OCI-LY1 (cell line): ENCODE measurements around the gene SLAMF8.

Source experiments
- H2AFZ ChIP-seq: fragments of 200-600 bp; sonication (generic), shearing (Covaris generic); 2 replicates; pipeline ENCODE4 v1.6.0; 2014; ENCODE audit warnings: antibody characterized with exemption, mild to moderate bottlenecking, low read length
- H3F3A ChIP-seq: fragments of 200-600 bp; sonication (generic), shearing (Covaris generic); 2 replicates; pipeline ENCODE4 v1.6.0; 2014; ENCODE audit warnings: mild to moderate bottlenecking, antibody characterized with exemption, low read length, moderate library complexity; ENCODE audit not compliant: insufficient read depth
- H3K27ac ChIP-seq: fragments of 200-600 bp; sonication (generic); 2 replicates; pipeline ENCODE4 v1.5.1; 2014; ENCODE audit warnings: low read length, mixed run types, mild to moderate bottlenecking, low read depth; ENCODE audit not compliant: poor library complexity, severe bottlenecking
- H3K27me3 ChIP-seq: fragments of 200-600 bp; sonication (generic); 2 replicates; pipeline ENCODE4 v1.6.0; 2014; ENCODE audit warnings: antibody characterized with exemption, mild to moderate bottlenecking, low read length, moderate library complexity; ENCODE audit not compliant: insufficient read depth
- H3K36me3 ChIP-seq: fragments of 200-600 bp; sonication (generic); 2 replicates; pipeline ENCODE4 v1.6.1; 2014; ENCODE audit warnings: mild to moderate bottlenecking, antibody characterized with exemption, low read length, moderate library complexity, mixed read lengths; ENCODE audit not compliant: insufficient read depth
- H3K4me1 ChIP-seq: fragments of 200-600 bp; sonication (generic); 2 replicates; pipeline ENCODE4 v1.5.1; 2014; ENCODE audit warnings: mild to moderate bottlenecking, low read length, moderate library complexity; ENCODE audit not compliant: insufficient read depth, severe bottlenecking
- H3K4me2 ChIP-seq: fragments of 200-600 bp; sonication (generic), shearing (Covaris generic); 2 replicates; pipeline ENCODE4 v1.6.1; 2014; ENCODE audit warnings: low read length
- H3K4me3 ChIP-seq: fragments of 200-600 bp; sonication (generic); 2 replicates; pipeline ENCODE4 v1.5.1; 2014; ENCODE audit warnings: low read length, low read depth, mild to moderate bottlenecking, mixed read lengths; ENCODE audit not compliant: poor library complexity, severe bottlenecking
- H3K79me2 ChIP-seq: fragments of 200-600 bp; shearing (Covaris generic); 2 replicates; pipeline ENCODE4 v1.6.1; 2016; ENCODE audit warnings: mixed run types, low read length, mixed read lengths; ENCODE audit not compliant: insufficient read depth
- H3K9ac ChIP-seq: fragments of 200-600 bp; sonication (generic), shearing (Covaris generic); 2 replicates; pipeline ENCODE4 v1.6.1; 2014; ENCODE audit warnings: mild to moderate bottlenecking, low read length, mixed read lengths
- H3K9me2 ChIP-seq: fragments of 200-600 bp; sonication (generic), shearing (Covaris generic); 2 replicates; pipeline ENCODE4 v1.6.1; 2014; ENCODE audit warnings: low read depth, mild to moderate bottlenecking, low read length, mixed read lengths
- H3K9me3 ChIP-seq: fragments of 200-600 bp; shearing (Covaris generic); 2 replicates; pipeline ENCODE4 v1.6.1; 2014; ENCODE audit warnings: low read length, mixed read lengths
- H4K20me1 ChIP-seq: fragments of 200-600 bp; sonication (generic), shearing (Covaris generic); 2 replicates; pipeline ENCODE4 v1.6.0; 2016; ENCODE audit warnings: mild to moderate bottlenecking, low read length; ENCODE audit not compliant: insufficient read depth
- EZH2 ChIP-seq: fragments of 200-600 bp; sonication (generic), shearing (Covaris generic); IDR thresholded peaks from 2 replicates; pipeline ENCODE4 v1.8.0; 2017; ENCODE audit warnings: borderline replicate concordance, mixed run types, mild to moderate bottlenecking, antibody characterized with exemption, low read length, moderate library complexity, mixed read lengths
- TF ChIP-seq, protein P1 (sequence below): fragments of 200-600 bp; sonication (generic), shearing (Covaris generic); IDR thresholded peaks from 2 replicates; pipeline ENCODE4 v1.5.1; 2017; ENCODE audit warnings: mild to moderate bottlenecking, antibody characterized with exemption, low read length, moderate library complexity, mixed read lengths

SLAMF8 gene

DNA sequence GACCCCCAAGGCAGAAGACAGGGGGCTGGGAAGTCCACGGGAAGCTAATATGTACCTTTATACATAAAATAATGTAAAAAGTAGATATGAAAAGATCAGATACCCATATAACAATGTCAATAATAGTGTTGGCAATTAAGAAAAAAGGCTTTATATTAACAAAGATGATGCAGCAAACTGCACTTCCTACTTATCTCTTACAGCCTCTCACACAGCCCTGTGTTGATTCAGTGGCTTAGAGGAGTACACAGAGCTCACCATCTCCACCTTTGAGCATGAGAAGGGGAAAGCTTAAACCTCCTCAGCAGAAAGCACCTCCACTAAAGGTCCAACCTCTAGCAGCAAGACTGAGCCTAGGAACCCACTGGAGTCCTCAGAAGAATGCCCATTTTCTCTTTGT lies 42.9 kb downstream of the SLAMF8 start:
- Histone ChIP-seq H4K20me1 (no peaks in the 10 kb centered on the region), H3K27ac (no peak overlapping the region), H3K79me2 (no peaks in the 10 kb centered on the region), H3K9me2 (no peaks in the 10 kb centered on the region), H3K9me3 (no peaks in the 10 kb centered on the region), H3K9ac (no peak overlapping the region), H3K36me3 (no peaks in the 10 kb centered on the region), H3K27me3 (no peaks in the 10 kb centered on the region; the same call in 1 of the 2 replicates), H2AFZ (no peak overlapping the region), H3K4me2 (no peak overlapping the region), H3K4me1 (no peaks in the 10 kb centered on the region), H3K4me3 (no peak overlapping the region), H3F3A (no peaks in the 10 kb centered on the region)
- no peak for TF ChIP-seq EZH2
- TF ChIP-seq, protein P1, sequence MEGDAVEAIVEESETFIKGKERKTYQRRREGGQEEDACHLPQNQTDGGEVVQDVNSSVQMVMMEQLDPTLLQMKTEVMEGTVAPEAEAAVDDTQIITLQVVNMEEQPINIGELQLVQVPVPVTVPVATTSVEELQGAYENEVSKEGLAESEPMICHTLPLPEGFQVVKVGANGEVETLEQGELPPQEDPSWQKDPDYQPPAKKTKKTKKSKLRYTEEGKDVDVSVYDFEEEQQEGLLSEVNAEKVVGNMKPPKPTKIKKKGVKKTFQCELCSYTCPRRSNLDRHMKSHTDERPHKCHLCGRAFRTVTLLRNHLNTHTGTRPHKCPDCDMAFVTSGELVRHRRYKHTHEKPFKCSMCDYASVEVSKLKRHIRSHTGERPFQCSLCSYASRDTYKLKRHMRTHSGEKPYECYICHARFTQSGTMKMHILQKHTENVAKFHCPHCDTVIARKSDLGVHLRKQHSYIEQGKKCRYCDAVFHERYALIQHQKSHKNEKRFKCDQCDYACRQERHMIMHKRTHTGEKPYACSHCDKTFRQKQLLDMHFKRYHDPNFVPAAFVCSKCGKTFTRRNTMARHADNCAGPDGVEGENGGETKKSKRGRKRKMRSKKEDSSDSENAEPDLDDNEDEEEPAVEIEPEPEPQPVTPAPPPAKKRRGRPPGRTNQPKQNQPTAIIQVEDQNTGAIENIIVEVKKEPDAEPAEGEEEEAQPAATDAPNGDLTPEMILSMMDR = no peak

DNA sequence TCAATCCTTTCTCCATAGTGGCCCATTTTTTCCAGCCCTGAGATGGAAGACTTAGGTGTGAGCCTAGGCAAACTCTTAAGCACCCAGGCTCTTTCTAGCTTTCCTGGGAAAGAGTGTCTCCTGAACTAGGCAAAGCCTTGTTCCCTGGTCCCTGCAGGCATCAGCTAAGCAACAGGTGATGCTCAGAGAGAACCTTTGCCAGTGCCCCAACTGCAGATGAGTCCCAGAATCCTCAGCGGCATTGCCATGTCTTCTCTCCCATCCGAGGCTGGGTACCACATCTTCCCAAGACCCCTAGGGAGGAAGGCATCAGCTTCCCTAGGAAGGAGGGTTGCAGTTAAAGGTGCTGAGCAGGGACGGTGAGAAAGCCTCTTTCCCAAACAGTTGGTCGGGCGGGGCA lies 44.0 kb downstream of the SLAMF8 start:
- Histone ChIP-seq H3K9me2 (no peaks in the 10 kb centered on the region), H2AFZ (no peak overlapping the region), H3K27ac (no peak overlapping the region), H3K4me1 (no peaks in the 10 kb centered on the region), H3F3A (no peaks in the 10 kb centered on the region), H3K4me2 (no peak overlapping the region), H3K36me3 (no peaks in the 10 kb centered on the region), H3K9ac (no peak overlapping the region), H3K4me3 (no peak overlapping the region), H3K27me3 (no peaks in the 10 kb centered on the region; the same call in 1 of the 2 replicates), H3K79me2 (no peaks in the 10 kb centered on the region), H4K20me1 (no peaks in the 10 kb centered on the region), H3K9me3 (no peaks in the 10 kb centered on the region)
- TF ChIP-seq EZH2 = no peak
- TF ChIP-seq, protein P1 = no peak

DNA sequence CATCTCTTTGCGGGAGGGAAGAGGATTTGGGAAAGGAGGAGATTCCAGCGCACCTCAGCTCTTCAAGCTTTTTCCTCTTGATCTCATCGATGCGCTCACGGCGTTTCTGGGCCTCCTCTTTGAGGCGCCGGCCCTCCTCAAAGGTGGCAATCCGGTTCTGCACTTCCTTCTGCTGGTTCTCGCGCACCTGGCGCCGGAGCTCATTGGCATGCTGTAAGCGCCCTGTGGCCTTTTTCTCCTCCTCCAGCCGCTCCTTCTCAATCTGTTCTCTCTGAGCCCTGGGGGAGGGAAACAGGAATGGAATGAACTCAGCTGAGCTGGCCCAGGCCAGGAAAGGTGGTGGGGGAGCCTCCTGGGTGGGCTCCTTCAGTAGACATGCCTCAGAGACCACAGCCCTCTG lies 46.2 kb downstream of the SLAMF8 start:
- H3K4me2 ChIP-seq = no peak overlapping the region
- no peaks in the 10 kb centered on the region for H3F3A ChIP-seq
- no peak overlapping the region for H3K9ac ChIP-seq
- H3K27ac ChIP-seq = no peak overlapping the region
- H3K4me1 ChIP-seq = no peaks in the 10 kb centered on the region
- H2AFZ ChIP-seq = no peak overlapping the region
- H3K4me3 ChIP-seq = no peak overlapping the region
- H3K27me3 ChIP-seq = no peaks in the 10 kb centered on the region; the same call in 1 of the 2 replicates
- TF ChIP-seq, protein P1 = no peak
- TF ChIP-seq EZH2 = no peak
- H3K9me2 ChIP-seq = no peaks in the 10 kb centered on the region
- H3K9me3 ChIP-seq = no peaks in the 10 kb centered on the region
- no peaks in the 10 kb centered on the region for H4K20me1 ChIP-seq
- H3K79me2 ChIP-seq = no peaks in the 10 kb centered on the region
- no peaks in the 10 kb centered on the region for H3K36me3 ChIP-seq
